HepG2 (cell line): Measurements from ENCODE around the gene ANP32D. TPM values are rescaled to one million over a fixed set of nuclear protein-coding genes. Genes with fewer than 3 reads are reported as not detected.

ENCODE experiments used
- ATAC-seq: fragments of 200-7000 bp; cut with Tn5 transposase; 3 replicates; pipeline ENCODE4 v1.9.1; 2020; ENCODE audit warnings: mild to moderate bottlenecking, moderate library complexity
- BruUV-seq: library from RNA; stranded (reverse); fragments of 400-500 nt; replicated peaks from 2 replicates; lab custom pipeline; 2021; lab: Mats Ljungman, UMichigan
- CTCF ChIA-PET: fragments of 300-600 bp; formaldehyde crosslinking; extraction: SDS; loops from one replicate; lab custom pipeline; 2021; ENCODE audit warnings: low total read pairs, inconsistent platforms, low intra/inter-chr PET ratio; lab: Yijun Ruan, JAX
- POLR2A ChIA-PET: fragments of 350-600 bp; sonication (Branson Sonifier 250); formaldehyde crosslinking; loops from one replicate; lab custom pipeline; 2020; ENCODE audit warnings: antibody characterized with exemption, inconsistent platforms; lab: Yijun Ruan, JAX
- DNase-seq: peaks from one replicate; pipeline ENCODE4 v3.0.0-alpha.2; 2015; ENCODE audit warnings: low spot score
- FAIRE-seq: peaks from 3 replicates; lab custom pipeline; 2011; peaks lifted over from hg19 to GRCh38; lab: Jason Lieb, UNC
- H2AFZ ChIP-seq: one replicate; pipeline ENCODE4 v1.6.1; 2011; ENCODE audit warnings: low read length, inconsistent platforms
- H3K27ac ChIP-seq: fragments of 300-600 bp; 3 replicates; pipeline ENCODE4 v1.8.0; 2011; ENCODE audit warnings: mixed run types, mild to moderate bottlenecking, mixed read lengths, low read length, inconsistent platforms; ENCODE audit not compliant: insufficient read depth; ENCODE audit errors: extremely low read length
- H3K27me3 ChIP-seq, 2 experiments: fragments of 200-600 bp in 1 of 2; 2 replicates in 1 of 2; 3 replicates in 1 of 2; pipeline versions ENCODE4 v1.6.0 to v1.8.0; 2011; ENCODE audit warnings: low read length in 2 of 2, mild to moderate bottlenecking in 2 of 2, moderate library complexity in 2 of 2, inconsistent platforms in 1 of 2; ENCODE audit not compliant: insufficient read depth in 2 of 2, control insufficient read depth in 1 of 2
- H3K36me3 ChIP-seq, 2 experiments: fragments of 200-600 bp in 1 of 2; replicated peaks in 1 of 2; 2 replicates in 1 of 2; 3 replicates in 1 of 2; pipeline versions ENCODE4 v1.5.1 to v1.8.0; 2011; ENCODE audit warnings: low read length in 2 of 2, inconsistent platforms in 1 of 2; ENCODE audit not compliant: insufficient read depth in 2 of 2, control insufficient read depth in 1 of 2
- H3K4me1 ChIP-seq: 2 replicates; pipeline ENCODE4 v1.5.1; 2012; ENCODE audit warnings: low read length, inconsistent platforms; ENCODE audit not compliant: insufficient read depth
- H3K4me2 ChIP-seq: 2 replicates; pipeline ENCODE4 v1.6.0; 2011; ENCODE audit warnings: low read depth, low read length, inconsistent platforms
- H3K4me3 ChIP-seq, 3 experiments: fragments of 200-600 bp in 1 of 3; sonication (generic), shearing (Covaris generic) in 1 of 3; replicated peaks in 1 of 3; 2 replicates each; pipeline ENCODE4 v1.5.1; 2011 to 2016; ENCODE audit warnings: low read length in 3 of 3, inconsistent platforms in 2 of 3, low read depth in 2 of 3, mild to moderate bottlenecking in 2 of 3, control low read depth in 1 of 3, mixed read lengths in 1 of 3; ENCODE audit not compliant: insufficient read depth in 1 of 3
- H3K79me2 ChIP-seq: one replicate; pipeline ENCODE4 v1.6.1; 2011; ENCODE audit warnings: low read length, inconsistent platforms; ENCODE audit not compliant: insufficient read depth
- H3K9ac ChIP-seq: 2 replicates; pipeline ENCODE4 v1.6.0; 2011; ENCODE audit warnings: mild to moderate bottlenecking, low read depth, low read length, inconsistent platforms; ENCODE audit not compliant: insufficient read depth
- H3K9me3 ChIP-seq: 2 replicates; pipeline ENCODE4 v1.5.1; 2012; ENCODE audit warnings: mild to moderate bottlenecking, low read length
- H4K20me1 ChIP-seq: 2 replicates; pipeline ENCODE4 v1.6.0; 2011; ENCODE audit warnings: inconsistent platforms, mild to moderate bottlenecking, low read length, moderate library complexity; ENCODE audit not compliant: insufficient read depth
- ASH2L ChIP-seq: fragments of 300-600, 200-600 bp; sonication (generic); IDR thresholded peaks from 2 replicates; pipeline ENCODE4 v1.7.0; 2017; ENCODE audit warnings: low read depth, mild to moderate bottlenecking, moderate library complexity, mixed read lengths, low read length; ENCODE audit not compliant: insufficient read length
- BORCS8-MEF2B ChIP-seq: sonication (generic); formaldehyde crosslinking; IDR thresholded peaks from 2 replicates; pipeline ENCODE4 v1.8.0; 2022; ENCODE audit warnings: mild to moderate bottlenecking, missing genetic modification reagents
- CC2D1A ChIP-seq: sonication (generic); formaldehyde crosslinking; IDR thresholded peaks from 2 replicates; pipeline ENCODE4 v1.8.1; 2023; ENCODE audit warnings: mild to moderate bottlenecking, missing genetic modification reagents
- GABPA ChIP-seq, 2 experiments: IDR thresholded peaks; 2 replicates each; pipeline ENCODE4 v1.6.1; 2011 to 2016; ENCODE audit warnings: low read depth in 2 of 2, low read length in 1 of 2, missing biosample characterization in 1 of 2, missing genetic modification characterization in 1 of 2
- KLF15 ChIP-seq: sonication (generic); formaldehyde crosslinking; IDR thresholded peaks from 2 replicates; pipeline ENCODE4 v1.8.1; 2023; ENCODE audit warnings: borderline replicate concordance, mild to moderate bottlenecking, inconsistent platforms, missing genetic modification reagents, mixed read lengths
- NR2C2 ChIP-seq: sonication (generic); formaldehyde crosslinking; IDR thresholded peaks from 2 replicates; pipeline ENCODE4 v1.4.0; 2020; ENCODE audit warnings: missing genetic modification reagents, mild to moderate bottlenecking, moderate library complexity, borderline replicate concordance
- SIN3B ChIP-seq: fragments of 150-350 bp; IDR thresholded peaks from 2 replicates; pipeline ENCODE4 v1.6.1; 2014; ENCODE audit warnings: low read length
- YY1 ChIP-seq: IDR thresholded peaks from 2 replicates; pipeline ENCODE4 v1.6.1; 2011; ENCODE audit warnings: low read length, low read depth, moderate library complexity, mild to moderate bottlenecking; ENCODE audit not compliant: insufficient read depth, insufficient replicate concordance
- ZNF264 ChIP-seq: sonication (generic); formaldehyde crosslinking; IDR thresholded peaks from 2 replicates; pipeline ENCODE4 v1.4.0; 2020; ENCODE audit warnings: missing genetic modification reagents
- WGBS: methylation state at CpG from one replicate; pipeline ENCODE4 v1.1.6; 2017; ENCODE audit warnings: low lambda C conversion rate; 5-methylcytosine and 5-hydroxymethylcytosine counted together
- in situ Hi-C: cut with HindIII; loops from 2 replicates; pipeline ENCODE4 v1.10.0; 2017; ENCODE audit warnings: low pct_unique_long_range_greater_than_20kb; ENCODE audit not compliant: extremely low pct_ligation_motif_present
- intact Hi-C: fragments of 100-400 bp; cut with micrococcal nuclease; formaldehyde crosslinking; loops from one replicate; pipeline ENCODE4 v1.10.0; 2022; ENCODE audit not compliant: unreplicated experiment
- polyA plus RNA-seq, 8 experiments: library from polyadenylated mRNA; depleted of rRNA in 3 of 8; stranded (reverse) in 7 of 8; unstranded in 1 of 8; fragments of >200 nt; fragmentation: Illumina TruSeq in 4 of 8; extraction: Trizol in 4 of 8; gene quantifications; 2 replicates each; pipeline versions ENCODE4 v1.2.1 to v1.2.3, GENCODE V29; 2011 to 2016; ENCODE audit warnings: low read depth in 4 of 8, missing spikeins in 1 of 8, mixed read lengths in 1 of 8; ENCODE audit not compliant: insufficient read depth in 1 of 8
- total RNA-seq, 5 experiments: library from RNA; depleted of rRNA; stranded (reverse); fragments of >200 nt; fragmentation: Illumina TruSeq; extraction: Trizol; gene quantifications; 2 replicates each; pipeline ENCODE4 v1.2.3, GENCODE V29; 2016; ENCODE audit warnings: low read depth in 1 of 5
- TF ChIP-seq, protein P1 (sequence below): sonication (generic); formaldehyde crosslinking; IDR thresholded peaks from 2 replicates; pipeline ENCODE4 v1.4.0; 2020; ENCODE audit warnings: mild to moderate bottlenecking, missing genetic modification reagents
- TF ChIP-seq, protein P2 (sequence below): sonication (generic); formaldehyde crosslinking; IDR thresholded peaks from 2 replicates; pipeline ENCODE4 v1.8.1; 2022; ENCODE audit warnings: mild to moderate bottlenecking, missing genetic modification reagents
- TF ChIP-seq, protein P3 (sequence below): fragments of 450-650 bp; IDR thresholded peaks from 2 replicates; pipeline ENCODE4 v1.6.1; 2016
- TF ChIP-seq, protein P4 (sequence below): sonication (generic); formaldehyde crosslinking; IDR thresholded peaks from 2 replicates; pipeline ENCODE4 v1.5.0; 2020; ENCODE audit warnings: mild to moderate bottlenecking, missing genetic modification reagents

Gene ANP32D
- total and polyA plus RNA-seq, 2 of the 13 experiments (the other 11 are each of a cell fraction or from before 2014, with no cell fraction given) = not detected

DNA sequence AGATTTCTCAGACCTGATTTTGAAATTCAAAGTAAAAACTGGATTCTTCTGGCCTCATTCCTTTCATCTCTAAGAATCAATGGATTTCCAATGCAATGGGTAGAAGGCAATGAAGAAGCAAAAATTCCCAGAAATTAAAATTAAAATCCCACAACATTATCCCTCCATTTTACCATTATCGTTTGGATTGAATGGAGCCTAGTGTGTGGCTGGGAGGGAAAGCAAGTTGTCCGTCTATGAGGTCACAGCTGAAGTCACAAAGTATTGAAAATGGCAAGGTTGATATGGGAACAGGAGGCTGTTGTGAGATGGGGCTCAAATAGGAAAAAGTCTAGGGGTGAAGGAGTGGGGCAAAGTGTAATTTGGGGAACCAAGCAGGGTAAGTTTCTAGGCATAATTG lies 9.8 kb downstream of the ANP32D start, which contains the start of gene C12orf54 (continued):
- TF ChIP-seq, protein P1, sequence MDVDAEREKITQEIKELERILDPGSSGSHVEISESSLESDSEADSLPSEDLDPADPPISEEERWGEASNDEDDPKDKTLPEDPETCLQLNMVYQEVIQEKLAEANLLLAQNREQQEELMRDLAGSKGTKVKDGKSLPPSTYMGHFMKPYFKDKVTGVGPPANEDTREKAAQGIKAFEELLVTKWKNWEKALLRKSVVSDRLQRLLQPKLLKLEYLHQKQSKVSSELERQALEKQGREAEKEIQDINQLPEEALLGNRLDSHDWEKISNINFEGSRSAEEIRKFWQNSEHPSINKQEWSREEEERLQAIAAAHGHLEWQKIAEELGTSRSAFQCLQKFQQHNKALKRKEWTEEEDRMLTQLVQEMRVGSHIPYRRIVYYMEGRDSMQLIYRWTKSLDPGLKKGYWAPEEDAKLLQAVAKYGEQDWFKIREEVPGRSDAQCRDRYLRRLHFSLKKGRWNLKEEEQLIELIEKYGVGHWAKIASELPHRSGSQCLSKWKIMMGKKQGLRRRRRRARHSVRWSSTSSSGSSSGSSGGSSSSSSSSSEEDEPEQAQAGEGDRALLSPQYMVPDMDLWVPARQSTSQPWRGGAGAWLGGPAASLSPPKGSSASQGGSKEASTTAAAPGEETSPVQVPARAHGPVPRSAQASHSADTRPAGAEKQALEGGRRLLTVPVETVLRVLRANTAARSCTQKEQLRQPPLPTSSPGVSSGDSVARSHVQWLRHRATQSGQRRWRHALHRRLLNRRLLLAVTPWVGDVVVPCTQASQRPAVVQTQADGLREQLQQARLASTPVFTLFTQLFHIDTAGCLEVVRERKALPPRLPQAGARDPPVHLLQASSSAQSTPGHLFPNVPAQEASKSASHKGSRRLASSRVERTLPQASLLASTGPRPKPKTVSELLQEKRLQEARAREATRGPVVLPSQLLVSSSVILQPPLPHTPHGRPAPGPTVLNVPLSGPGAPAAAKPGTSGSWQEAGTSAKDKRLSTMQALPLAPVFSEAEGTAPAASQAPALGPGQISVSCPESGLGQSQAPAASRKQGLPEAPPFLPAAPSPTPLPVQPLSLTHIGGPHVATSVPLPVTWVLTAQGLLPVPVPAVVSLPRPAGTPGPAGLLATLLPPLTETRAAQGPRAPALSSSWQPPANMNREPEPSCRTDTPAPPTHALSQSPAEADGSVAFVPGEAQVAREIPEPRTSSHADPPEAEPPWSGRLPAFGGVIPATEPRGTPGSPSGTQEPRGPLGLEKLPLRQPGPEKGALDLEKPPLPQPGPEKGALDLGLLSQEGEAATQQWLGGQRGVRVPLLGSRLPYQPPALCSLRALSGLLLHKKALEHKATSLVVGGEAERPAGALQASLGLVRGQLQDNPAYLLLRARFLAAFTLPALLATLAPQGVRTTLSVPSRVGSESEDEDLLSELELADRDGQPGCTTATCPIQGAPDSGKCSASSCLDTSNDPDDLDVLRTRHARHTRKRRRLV (CRISPR knock-in tag) = no peak
- TF ChIP-seq GABPA (IDR thresholded peaks at IDR 0.05; ENCODE audit: low read depth, low read length) = no peak
- no peak for TF ChIP-seq GABPA (CRISPR knock-in tag; IDR thresholded peaks at IDR 0.05; ENCODE audit: low read depth)
- TF ChIP-seq, protein P2, sequence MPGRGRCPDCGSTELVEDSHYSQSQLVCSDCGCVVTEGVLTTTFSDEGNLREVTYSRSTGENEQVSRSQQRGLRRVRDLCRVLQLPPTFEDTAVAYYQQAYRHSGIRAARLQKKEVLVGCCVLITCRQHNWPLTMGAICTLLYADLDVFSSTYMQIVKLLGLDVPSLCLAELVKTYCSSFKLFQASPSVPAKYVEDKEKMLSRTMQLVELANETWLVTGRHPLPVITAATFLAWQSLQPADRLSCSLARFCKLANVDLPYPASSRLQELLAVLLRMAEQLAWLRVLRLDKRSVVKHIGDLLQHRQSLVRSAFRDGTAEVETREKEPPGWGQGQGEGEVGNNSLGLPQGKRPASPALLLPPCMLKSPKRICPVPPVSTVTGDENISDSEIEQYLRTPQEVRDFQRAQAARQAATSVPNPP (CRISPR knock-in tag) = no peak

DNA sequence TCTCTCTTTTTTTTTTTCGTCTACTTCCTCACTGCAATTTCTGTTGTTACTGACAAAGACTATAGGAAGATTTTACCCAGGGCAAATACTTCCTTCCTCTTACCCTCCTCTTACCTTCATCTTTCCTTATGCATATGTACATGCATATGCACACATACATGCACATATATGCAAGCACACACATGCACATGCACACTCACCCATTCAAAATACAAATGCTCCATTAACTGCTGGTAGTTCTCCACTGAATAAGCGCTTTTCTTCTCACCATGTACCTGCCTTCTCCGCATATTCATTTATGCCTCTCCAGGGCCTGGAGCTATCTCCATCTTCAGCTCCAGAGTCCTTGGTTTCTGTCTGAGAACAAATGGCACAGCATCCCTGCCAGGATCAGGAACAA lies 10.6 kb downstream of the ANP32D start:
- CTCF ChIA-PET = no interaction called here
- POLR2A ChIA-PET = no interaction called here
- WGBS = 36% methylated on average over 3 of the region's 3 CpGs
- TF ChIP-seq NR2C2 (CRISPR knock-in tag) (no peak), KLF15 (CRISPR knock-in tag) (no peak), SIN3B (no peak), ASH2L (no peak), ZNF264 (CRISPR knock-in tag) (no peak), CC2D1A (no peak), BORCS8-MEF2B (CRISPR knock-in tag) (no peak), YY1 (no peak)
- TF ChIP-seq, protein P3, sequence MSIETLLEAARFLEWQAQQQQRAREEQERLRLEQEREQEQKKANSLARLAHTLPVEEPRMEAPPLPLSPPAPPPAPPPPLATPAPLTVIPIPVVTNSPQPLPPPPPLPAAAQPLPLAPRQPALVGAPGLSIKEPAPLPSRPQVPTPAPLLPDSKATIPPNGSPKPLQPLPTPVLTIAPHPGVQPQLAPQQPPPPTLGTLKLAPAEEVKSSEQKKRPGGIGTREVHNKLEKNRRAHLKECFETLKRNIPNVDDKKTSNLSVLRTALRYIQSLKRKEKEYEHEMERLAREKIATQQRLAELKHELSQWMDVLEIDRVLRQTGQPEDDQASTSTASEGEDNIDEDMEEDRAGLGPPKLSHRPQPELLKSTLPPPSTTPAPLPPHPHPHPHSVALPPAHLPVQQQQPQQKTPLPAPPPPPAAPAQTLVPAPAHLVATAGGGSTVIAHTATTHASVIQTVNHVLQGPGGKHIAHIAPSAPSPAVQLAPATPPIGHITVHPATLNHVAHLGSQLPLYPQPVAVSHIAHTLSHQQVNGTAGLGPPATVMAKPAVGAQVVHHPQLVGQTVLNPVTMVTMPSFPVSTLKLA = no peak
- TF ChIP-seq, protein P4, sequence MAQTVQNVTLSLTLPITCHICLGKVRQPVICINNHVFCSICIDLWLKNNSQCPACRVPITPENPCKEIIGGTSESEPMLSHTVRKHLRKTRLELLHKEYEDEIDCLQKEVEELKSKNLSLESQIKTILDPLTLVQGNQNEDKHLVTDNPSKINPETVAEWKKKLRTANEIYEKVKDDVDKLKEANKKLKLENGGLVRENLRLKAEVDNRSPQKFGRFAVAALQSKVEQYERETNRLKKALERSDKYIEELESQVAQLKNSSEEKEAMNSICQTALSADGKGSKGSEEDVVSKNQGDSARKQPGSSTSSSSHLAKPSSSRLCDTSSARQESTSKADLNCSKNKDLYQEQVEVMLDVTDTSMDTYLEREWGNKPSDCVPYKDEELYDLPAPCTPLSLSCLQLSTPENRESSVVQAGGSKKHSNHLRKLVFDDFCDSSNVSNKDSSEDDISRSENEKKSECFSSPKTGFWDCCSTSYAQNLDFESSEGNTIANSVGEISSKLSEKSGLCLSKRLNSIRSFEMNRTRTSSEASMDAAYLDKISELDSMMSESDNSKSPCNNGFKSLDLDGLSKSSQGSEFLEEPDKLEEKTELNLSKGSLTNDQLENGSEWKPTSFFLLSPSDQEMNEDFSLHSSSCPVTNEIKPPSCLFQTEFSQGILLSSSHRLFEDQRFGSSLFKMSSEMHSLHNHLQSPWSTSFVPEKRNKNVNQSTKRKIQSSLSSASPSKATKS (CRISPR knock-in tag) = no peak

More for the DNA sequence above, 10.6 kb downstream of the ANP32D start:
- Histone ChIP-seq H3K27ac (no peak overlapping the region), H3K79me2 (no peaks in the 10 kb centered on the region), H3K4me3 (no peak overlapping the region), H4K20me1 (no peaks in the 10 kb centered on the region), H3K36me3 (no peaks in the 10 kb centered on the region), H3K4me1 (no peaks in the 10 kb centered on the region), H3K27me3 (peaks cover 0 to 8% of the 10 kb centered on the region in 2 experiments; a peak in 1 of 5 replicates), H2AFZ (no peak overlapping the region), H3K4me2 (no peak overlapping the region), H3K9me3 (no peaks in the 10 kb centered on the region), H3K9ac (no peak overlapping the region)
- no peak for FAIRE-seq
- in situ Hi-C loops (no loop called here), intact Hi-C loops (no loop called here)
- BruUV-seq = no TSS peak
- ATAC-seq = no peak
- DNase-seq = no peak
